GM18526 (cell line): ENCODE results near the gene ARHGAP42.

Experiments used
- POLR2A ChIP-seq: IDR thresholded peaks from 3 replicates; pipeline ENCODE4 v1.6.1; 2011; ENCODE audit not compliant: insufficient read length; ENCODE audit errors: extremely low read depth

Gene ARHGAP42

DNA sequence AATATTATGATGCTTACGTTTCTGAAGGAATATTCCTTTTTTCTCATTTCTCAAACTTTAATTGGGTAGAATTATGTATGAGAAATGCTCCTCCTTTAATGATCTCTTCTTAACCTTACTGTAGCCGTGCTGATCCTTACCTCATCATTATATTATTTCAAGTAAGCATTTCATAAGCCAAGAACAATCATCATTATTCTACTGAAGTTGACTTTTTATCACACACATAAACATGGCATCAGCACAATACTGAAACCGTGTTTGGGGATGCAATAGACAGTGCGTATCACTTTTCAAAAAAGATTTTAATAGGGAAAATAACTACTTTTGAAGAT lies 162.8 kb downstream of the ARHGAP42 start:
- TF ChIP-seq POLR2A, result no peak

DNA sequence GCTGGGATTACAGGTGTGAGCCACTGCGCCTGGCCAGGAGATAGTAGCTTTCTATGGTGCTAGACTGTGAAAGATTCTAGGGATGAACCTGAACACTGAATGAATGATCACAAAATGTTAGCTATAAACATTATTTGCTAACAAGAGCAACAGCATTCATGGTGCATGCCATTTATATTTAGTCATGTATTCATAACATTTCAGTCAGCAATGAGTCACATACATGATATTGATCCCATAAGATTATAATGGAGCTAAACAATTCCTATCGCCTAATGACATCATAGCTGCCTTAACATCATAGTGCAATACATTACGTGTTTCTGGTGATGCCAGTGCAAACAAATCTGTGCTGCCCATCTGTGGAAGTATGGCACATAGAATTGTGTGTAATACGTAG lies 164.1 kb downstream of the ARHGAP42 start:
- TF ChIP-seq POLR2A, result no peak

DNA sequence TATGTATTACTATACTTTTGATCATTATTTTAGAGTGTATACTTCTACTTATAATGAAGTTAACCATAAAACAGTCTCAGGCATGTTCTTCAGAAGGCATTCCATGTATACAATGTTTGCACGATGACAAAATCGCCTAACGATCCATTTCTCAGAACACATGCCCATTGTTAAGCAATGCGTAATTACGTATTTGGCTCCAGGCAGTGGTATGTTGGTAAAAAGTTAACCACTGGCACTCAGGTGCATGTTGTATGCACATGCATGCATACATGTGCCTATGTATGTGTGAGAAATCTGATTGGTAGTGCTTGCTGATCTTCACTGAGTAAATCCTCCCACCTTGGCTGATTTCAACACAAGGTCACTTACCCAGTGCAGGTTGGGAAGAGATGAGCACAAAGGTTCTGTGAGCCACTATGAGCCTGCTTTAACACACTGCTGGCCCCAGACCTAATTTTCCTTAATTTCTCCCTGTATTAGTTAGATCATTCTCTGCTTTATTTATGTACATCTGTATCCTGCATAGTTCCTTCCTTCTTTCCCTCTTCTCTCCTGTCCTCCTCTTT lies 164.6 kb downstream of the ARHGAP42 start:
- TF ChIP-seq POLR2A, result no peak

DNA sequence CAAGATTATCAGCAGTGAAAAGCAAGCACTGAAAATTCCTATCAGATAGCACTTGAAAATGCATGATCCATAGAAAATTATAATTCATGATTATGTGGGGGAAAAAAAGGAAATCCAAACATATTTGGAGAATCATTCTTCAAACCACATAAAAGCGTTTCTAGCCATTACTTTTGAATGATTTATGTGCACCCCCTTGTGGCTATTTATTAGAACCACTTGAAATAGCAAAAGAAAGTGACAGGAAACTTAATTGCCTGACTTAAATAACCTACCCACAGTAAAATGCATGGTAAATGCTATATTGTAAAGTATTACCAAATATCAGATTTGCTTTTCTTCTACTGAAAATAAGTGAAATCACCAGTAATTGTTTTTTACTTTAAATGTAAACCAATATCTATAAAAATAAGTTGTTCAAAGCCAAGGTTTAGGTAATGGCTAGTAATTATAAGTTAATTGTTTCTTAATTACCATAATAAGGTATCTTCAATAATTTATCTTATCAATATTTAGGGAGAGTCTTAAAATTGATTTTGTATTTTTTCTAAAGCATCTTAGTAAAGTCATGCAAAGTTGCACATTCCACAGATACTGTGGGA lies 168.5 kb downstream of the ARHGAP42 start:
- no peak for TF ChIP-seq POLR2A

DNA sequence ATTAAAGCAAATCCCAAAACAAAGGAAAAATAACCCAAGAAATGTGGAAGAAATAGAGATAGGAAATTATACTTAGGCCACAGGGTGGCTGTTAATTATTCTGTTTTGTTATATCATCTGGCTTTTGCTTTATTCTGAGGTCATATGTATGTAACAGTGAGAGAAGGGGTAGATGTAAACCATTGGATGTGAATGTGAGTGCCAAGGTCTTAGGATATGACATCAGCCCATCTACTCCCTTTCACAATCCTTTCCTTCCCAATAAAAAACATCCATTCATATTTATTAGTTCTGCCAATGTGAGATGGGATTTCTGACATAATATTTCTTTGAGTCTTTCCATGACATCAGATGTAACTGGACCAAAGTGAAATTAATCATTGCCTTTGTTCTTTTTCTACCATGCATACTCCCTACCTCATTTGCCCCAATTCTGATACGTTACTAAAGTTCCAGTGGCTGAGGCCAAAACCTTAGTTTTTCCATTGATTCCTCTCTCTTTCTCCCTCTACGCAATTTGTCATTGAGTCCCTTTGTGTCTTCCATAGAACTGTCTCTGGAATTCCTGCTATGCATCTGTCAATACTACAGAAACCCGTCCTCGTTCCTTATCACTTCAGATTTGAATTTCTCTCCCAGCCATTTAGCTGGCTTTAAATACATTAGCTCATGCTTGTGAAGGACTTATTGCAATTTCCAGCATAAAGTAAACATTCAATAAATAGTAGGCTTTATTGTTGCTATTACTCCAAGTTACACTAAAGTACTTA lies 170.3 kb downstream of the ARHGAP42 start:
- no peak for TF ChIP-seq POLR2A

DNA sequence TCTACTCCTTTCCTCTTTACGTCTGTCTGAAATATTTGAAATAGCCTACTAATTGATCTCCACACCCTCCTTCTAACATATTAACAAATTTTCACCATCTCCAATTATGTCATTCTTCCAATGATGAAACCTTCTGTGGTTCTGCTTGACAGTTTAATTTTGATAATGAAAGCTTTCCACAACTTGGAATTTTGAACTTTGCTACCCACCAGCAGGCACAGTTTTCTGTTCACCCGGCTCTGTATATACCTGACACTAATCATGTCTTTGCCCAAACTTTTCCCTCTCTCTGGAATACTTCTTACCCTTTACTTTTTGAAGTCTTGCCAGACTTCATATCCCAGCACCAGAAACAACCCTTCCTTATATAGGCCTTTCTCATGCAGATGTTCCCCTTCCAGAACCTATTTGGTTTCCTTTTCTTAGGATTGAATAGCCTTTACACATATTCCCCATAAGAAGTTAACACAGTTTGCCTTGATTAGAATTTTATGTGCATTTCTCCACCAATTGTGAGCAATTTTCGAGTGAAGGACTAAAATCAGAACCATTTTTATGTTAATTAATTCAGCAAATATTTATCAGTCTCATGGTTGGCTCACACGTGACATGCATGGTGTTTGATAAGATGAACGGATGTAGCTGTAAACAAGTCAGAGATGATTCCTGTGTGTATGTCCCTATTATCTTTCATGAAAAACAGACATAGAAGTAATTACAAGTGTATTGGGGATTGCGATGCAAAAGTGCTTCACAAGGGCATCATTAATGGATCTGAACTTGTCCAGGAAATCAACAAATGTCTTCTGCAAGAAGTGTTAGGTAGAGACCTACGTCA lies 173.4 kb downstream of the ARHGAP42 start:
- no peak for TF ChIP-seq POLR2A

DNA sequence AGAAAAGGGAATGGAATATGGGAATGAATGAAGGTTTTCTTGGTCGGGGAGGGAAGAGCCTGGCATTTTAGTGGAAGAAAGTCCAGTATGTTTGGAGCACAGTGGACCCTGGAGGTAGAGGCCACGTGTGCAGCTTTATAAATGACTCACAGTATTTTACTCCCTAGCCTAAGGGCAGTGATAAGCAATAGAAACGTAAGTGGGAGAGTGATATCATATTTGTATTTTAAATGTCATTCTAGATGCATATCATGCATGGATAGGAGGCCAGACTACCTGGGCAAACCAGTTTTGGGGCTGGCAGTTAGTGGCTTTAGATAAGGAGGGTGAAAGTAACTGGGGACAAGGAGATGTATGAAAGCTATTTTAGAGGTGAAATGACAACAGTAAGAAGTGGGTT lies 174.1 kb downstream of the ARHGAP42 start:
- no peak for TF ChIP-seq POLR2A

DNA sequence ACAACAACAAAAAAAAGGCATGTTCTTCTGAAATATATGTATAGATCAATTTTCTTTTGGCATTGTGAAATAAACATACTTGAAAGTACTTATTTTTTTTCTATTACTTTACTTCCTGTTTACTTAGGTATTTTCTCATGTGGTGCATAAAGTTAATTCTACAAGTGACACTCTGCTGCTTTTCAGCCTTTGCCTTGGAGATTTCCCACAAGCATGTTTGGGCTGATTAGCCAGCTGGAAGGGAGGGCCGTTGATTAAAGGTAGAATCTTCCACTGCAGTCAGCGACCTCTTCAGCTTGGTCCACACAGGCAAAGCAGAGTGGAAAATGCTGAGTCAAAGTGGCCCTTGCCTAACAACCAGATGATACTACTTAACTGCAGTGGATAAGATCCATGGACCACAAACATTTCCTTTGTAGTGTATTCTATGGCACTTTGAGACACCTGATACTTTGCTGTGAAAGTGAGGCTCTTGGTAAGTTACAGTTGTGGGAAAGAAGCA lies 176.0 kb downstream of the ARHGAP42 start:
- no peak for TF ChIP-seq POLR2A

DNA sequence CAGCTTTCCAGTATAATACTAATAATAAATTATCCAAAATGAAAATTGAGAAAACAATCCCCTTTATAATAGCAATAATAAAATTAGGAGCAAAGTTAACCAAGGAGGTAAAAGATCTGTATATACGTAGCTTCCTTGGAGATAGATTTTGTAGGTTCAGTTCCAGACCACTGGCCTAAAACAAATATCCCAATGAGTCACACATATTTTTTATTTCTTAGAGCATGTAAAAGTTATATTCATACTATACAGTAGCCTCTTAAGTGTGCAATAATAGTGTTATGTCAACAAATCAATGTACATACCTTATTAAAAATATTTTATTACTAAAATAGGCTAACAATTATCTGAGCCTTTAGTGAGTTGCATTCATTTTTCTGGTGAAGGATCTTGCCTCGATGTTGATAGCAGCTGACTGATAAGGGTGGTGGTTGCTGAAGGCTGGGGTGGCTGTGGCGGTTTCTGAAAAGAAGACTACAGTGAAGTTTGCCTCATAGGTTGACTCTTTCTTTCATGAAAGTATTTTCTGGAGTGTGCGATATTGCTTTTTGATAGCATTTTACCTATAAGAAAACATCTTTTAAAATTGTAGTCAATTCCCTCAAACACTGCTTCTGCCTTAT lies 178.5 kb downstream of the ARHGAP42 start:
- no peak for TF ChIP-seq POLR2A

DNA sequence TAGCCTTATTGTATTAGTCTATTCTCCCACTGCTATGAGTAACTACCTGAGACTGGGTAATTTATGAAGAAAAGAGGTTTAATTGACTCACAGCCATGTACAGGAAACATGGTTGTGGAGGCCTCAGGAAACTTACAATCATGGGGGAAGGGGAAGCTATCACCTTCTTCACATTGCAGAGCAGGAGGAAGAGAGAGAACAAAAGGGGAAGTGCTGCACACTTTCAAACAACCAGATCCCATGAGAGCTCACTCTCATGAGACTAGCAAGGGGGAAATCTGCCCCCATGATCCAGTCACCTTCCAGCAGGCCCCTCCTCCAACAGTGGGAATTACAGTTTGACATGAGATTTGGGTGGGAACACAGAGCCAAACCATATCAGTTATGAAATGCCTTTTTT lies 179.4 kb downstream of the ARHGAP42 start:
- no peak for TF ChIP-seq POLR2A

DNA sequence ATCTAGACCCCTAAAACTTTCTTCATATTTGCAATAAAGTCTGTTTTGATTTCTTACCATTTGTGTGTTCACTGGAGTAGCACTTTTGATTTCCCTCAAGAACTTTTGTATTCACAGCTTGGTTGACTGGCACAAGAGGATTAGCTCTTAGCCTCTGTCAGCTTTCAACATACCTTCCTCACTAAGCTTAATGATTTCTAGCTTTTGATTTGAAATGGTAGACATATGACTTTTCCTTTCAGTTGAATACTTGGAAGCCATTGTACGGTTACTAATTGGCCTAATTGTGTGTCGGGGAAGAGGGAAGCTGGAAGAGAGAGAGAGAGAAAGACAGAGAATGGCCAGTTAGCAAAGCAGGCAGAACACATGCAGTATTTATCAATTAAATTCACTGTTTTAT lies 180.5 kb downstream of the ARHGAP42 start:
- no peak for TF ChIP-seq POLR2A

DNA sequence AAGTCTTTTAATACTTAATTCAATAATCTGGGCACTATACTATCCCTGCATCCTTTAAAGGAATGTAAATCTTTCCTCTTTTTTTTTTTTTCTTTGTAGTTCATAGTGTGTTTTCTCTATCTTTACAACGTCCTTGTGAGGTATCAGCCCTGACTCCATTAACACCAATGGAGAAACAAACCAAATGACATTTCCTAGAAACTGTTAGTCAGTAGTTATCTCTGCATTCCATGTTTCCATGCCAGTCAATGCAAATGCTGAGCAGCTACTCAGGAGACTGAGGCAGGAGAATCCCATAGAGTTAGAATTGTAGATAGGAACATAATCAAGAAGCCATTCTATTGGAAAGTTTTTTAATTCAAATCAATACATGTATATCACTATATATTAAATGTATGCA lies 182.2 kb downstream of the ARHGAP42 start:
- no peak for TF ChIP-seq POLR2A

DNA sequence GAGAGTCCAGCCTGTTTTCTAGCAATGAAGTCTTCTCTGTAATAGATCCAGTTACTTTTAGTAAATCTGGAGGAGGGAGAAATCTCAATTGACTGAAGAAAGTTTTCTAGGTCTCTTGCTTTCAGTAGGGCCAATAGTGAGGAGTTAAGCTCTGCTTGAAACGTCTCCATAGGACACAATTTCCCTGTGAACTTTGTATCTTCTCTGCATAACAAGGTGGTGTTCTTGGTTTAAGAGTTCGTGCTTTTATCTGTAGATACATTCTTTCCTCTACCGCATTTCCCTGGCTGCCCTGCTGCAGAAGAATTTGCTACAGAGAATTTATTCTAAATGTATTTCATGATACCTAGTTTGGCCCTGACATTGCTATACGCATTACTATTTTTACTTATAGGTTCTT lies 183.1 kb downstream of the ARHGAP42 start:
- TF ChIP-seq POLR2A, result no peak

DNA sequence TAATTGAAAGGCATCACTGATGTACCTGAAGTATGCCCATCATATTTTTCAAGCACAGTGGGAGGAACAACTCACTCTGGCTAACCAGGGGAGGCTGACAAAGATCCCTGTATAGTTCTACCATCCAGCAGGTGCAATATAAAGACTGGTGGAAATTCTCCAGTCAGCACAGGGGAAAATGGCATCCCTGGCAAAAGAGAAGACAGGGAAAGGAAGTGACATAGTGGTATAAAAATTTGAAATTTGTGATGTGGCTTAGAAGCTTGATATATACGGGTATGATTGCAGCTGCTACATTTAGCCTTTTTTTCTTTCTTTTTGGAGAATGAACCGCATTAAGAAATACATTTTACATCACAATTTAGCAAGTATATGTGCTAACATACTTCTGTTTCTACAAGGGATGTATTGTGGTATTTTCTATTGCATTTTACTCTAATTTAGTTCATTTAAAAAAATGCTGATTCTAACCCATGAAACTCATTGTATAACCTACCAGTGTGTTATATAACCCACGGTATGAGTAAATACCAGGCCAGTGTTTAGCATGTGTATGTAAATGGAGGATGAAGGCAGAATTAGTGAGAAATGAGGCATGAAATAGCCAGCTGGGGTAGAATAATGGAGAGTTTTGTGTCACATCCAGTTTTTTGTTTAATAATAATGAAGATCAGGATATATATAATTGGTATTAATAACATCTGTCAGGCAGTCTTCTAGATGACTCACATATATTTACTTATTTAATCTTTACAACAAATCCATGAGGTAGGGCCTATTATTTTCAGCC lies 186.1 kb downstream of the ARHGAP42 start:
- no peak for TF ChIP-seq POLR2A

DNA sequence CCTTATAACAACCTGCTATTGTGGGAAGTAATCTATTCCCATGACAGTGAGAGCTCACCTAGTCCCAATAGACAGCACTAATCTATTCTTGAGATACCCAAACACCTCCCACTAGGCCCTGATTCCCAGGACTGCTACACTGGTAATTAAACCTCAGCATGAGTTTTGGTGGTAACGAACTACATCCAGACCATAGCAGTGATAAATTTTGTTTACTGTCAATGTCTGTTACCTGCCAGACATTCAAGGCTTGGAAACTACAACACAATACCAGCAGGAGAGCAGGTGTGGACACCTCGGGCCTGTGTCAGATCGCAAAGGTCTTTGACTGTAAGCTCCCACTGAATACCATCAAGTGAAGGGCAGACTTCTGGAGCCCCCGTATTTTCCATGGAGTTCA lies 187.1 kb downstream of the ARHGAP42 start:
- TF ChIP-seq POLR2A, result no peak

DNA sequence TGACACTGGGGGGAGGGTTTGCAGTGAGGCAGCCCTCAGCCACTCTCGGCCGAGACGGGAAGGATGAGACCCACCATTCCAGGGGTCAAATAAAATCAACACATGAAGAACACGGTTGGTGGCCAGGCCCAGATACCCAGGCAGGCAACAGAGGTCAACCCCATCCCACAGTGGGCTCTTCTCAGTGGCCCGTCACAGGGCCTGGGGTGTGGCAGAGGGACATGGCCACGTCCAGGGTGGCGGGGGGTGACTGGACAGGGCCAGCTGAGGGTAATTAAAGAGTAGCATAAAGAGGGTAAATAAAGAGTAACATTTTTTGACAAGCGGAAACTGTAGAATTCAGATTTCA lies 188.4 kb downstream of the ARHGAP42 start:
- no peak for TF ChIP-seq POLR2A
